DOHH2 (cell line): ENCODE results near the gene SLC12A6.

Source experiments
- H3F3A ChIP-seq: fragments of 200-600 bp; sonication (generic), shearing (Covaris generic); 2 replicates; pipeline ENCODE4 v1.6.0; 2016; ENCODE audit warnings: antibody characterized with exemption, mild to moderate bottlenecking; ENCODE audit not compliant: control insufficient read depth, insufficient read depth
- H3K27ac ChIP-seq: fragments of 200-600 bp; sonication (generic); 2 replicates; pipeline ENCODE4 v1.5.1; 2014; ENCODE audit warnings: low read depth, mild to moderate bottlenecking, low read length, moderate library complexity
- H3K27me3 ChIP-seq: fragments of 200-600 bp; sonication (generic); 2 replicates; pipeline ENCODE4 v1.6.1; 2014; ENCODE audit warnings: mild to moderate bottlenecking, low read length, mixed read lengths; ENCODE audit not compliant: control insufficient read depth
- H3K36me3 ChIP-seq: fragments of 200-600 bp; sonication (generic); 2 replicates; pipeline ENCODE4 v1.6.1; 2014; ENCODE audit warnings: mild to moderate bottlenecking, low read length, moderate library complexity, mixed read lengths; ENCODE audit not compliant: control insufficient read depth
- H3K4me1 ChIP-seq: fragments of 200-600 bp; sonication (generic); 2 replicates; pipeline ENCODE4 v1.6.1; 2014; ENCODE audit warnings: mild to moderate bottlenecking, low read length, mixed read lengths; ENCODE audit not compliant: control insufficient read depth
- H3K4me2 ChIP-seq: fragments of 200-600 bp; sonication (generic); 2 replicates; pipeline ENCODE4 v1.6.0; 2014; ENCODE audit warnings: mild to moderate bottlenecking, low read length, moderate library complexity
- H3K4me3 ChIP-seq: fragments of 200-600 bp; sonication (generic); 2 replicates; pipeline ENCODE4 v1.5.1; 2014; ENCODE audit warnings: mild to moderate bottlenecking, low read length, mixed read lengths
- H3K79me2 ChIP-seq: fragments of 200-600 bp; sonication (generic); 2 replicates; pipeline ENCODE4 v1.6.1; 2014; ENCODE audit warnings: mild to moderate bottlenecking, low read length, mixed read lengths; ENCODE audit not compliant: control insufficient read depth
- H3K9me2 ChIP-seq: fragments of 200-600 bp; sonication (generic); replicated peaks from 2 replicates; pipeline ENCODE4 v1.6.1; 2014; ENCODE audit warnings: mild to moderate bottlenecking, low read length, mixed read lengths; ENCODE audit not compliant: control insufficient read depth
- H3K9me3 ChIP-seq: fragments of 200-600 bp; sonication (generic); 2 replicates; pipeline ENCODE4 v1.6.1; 2014; ENCODE audit warnings: antibody characterized with exemption, low read length, mixed read lengths; ENCODE audit not compliant: control insufficient read depth, insufficient read depth
- H4K20me1 ChIP-seq: fragments of 200-600 bp; sonication (generic); 2 replicates; pipeline ENCODE4 v1.6.0; 2014; ENCODE audit warnings: low read depth, mild to moderate bottlenecking, antibody characterized with exemption, low read length, moderate library complexity; ENCODE audit not compliant: control insufficient read depth, insufficient read depth
- EZH2phosphoT487 ChIP-seq: fragments of 200-600 bp; sonication (generic); IDR thresholded peaks from 2 replicates; pipeline ENCODE4 v1.6.1; 2017; ENCODE audit warnings: borderline replicate concordance, mild to moderate bottlenecking, antibody characterized with exemption, low read length, moderate library complexity, mixed read lengths
- TF ChIP-seq, protein P1 (sequence below): fragments of 200-600 bp; sonication (generic); IDR thresholded peaks from one replicate; pipeline ENCODE4 v1.5.1; 2014; ENCODE audit warnings: antibody characterized with exemption, mild to moderate bottlenecking, low read depth, low read length; ENCODE audit not compliant: poor library complexity, severe bottlenecking

Gene SLC12A6

GRCh38 chr15:34332553-34333120 is 4.9 kb downstream of the SLC12A6 start:
- TF ChIP-seq, protein P1, sequence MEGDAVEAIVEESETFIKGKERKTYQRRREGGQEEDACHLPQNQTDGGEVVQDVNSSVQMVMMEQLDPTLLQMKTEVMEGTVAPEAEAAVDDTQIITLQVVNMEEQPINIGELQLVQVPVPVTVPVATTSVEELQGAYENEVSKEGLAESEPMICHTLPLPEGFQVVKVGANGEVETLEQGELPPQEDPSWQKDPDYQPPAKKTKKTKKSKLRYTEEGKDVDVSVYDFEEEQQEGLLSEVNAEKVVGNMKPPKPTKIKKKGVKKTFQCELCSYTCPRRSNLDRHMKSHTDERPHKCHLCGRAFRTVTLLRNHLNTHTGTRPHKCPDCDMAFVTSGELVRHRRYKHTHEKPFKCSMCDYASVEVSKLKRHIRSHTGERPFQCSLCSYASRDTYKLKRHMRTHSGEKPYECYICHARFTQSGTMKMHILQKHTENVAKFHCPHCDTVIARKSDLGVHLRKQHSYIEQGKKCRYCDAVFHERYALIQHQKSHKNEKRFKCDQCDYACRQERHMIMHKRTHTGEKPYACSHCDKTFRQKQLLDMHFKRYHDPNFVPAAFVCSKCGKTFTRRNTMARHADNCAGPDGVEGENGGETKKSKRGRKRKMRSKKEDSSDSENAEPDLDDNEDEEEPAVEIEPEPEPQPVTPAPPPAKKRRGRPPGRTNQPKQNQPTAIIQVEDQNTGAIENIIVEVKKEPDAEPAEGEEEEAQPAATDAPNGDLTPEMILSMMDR, result no peak
- TF ChIP-seq EZH2phosphoT487, result no peak
- Histone ChIP-seq H3K79me2 (no peaks in the 10 kb centered on the region), H4K20me1 (no peaks in the 10 kb centered on the region), H3K4me3 (no peak overlapping the region), H3K4me2 (no peak overlapping the region), H3K36me3 (no peaks in the 10 kb centered on the region), H3F3A (peaks cover 10% of the 10 kb centered on the region; the same call in 1 of the 2 replicates), H3K4me1 (peaks cover 51% of the 10 kb centered on the region), H3K9me3 (no peaks in the 10 kb centered on the region), H3K27me3 (no peaks in the 10 kb centered on the region; the same call in 1 of the 2 replicates), H3K9me2 (no peaks in the 10 kb centered on the region), H3K27ac (no peak overlapping the region)

DNA sequence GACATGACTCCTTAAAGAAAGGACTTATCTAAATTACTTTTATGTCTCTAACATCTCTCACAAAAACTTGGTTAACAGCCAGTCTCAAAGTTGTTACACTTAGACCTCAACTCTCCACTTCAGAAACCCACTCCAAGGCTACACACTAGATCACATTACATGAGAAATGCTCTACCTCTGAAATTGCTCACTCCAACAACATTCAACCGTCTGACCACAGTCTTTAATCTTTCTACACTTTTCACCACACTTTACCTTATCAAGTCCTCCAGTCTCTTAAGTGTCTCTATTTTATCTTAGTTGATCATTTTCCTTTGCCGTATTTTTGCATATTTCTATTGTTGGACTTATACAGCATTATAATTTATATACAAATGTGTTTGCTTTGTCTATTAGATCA is 5.8 kb downstream of the SLC12A6 start:
- Histone ChIP-seq H3K9me2 (no peaks in the 10 kb centered on the region), H3K27ac (no peak overlapping the region), H3F3A (peaks cover 10% of the 10 kb centered on the region; the same call in 1 of the 2 replicates), H3K27me3 (no peaks in the 10 kb centered on the region; the same call in 1 of the 2 replicates), H3K4me1 (peaks cover 55% of the 10 kb centered on the region), H4K20me1 (no peaks in the 10 kb centered on the region), H3K9me3 (no peaks in the 10 kb centered on the region), H3K79me2 (no peaks in the 10 kb centered on the region), H3K36me3 (no peaks in the 10 kb centered on the region), H3K4me3 (no peak overlapping the region), H3K4me2 (no peak overlapping the region)
- no peak for TF ChIP-seq EZH2phosphoT487
- TF ChIP-seq, protein P1, result no peak

GRCh38 chr15:34330279-34330678 is 7.3 kb downstream of the SLC12A6 start:
- H4K20me1 ChIP-seq, result no peaks in the 10 kb centered on the region
- TF ChIP-seq, protein P1, result no peak
- no peak for TF ChIP-seq EZH2phosphoT487
- H3K36me3 ChIP-seq, result no peaks in the 10 kb centered on the region
- no peak overlapping the region for H3K4me3 ChIP-seq
- H3K9me3 ChIP-seq, result no peaks in the 10 kb centered on the region
- peaks cover 46% of the 10 kb centered on the region for H3K4me1 ChIP-seq
- no peak overlapping the region for H3K27ac ChIP-seq
- H3F3A ChIP-seq, result peaks cover 5% of the 10 kb centered on the region; the same call in 1 of the 2 replicates
- no peaks in the 10 kb centered on the region for H3K9me2 ChIP-seq
- no peaks in the 10 kb centered on the region for H3K27me3 ChIP-seq
- no peaks in the 10 kb centered on the region for H3K79me2 ChIP-seq
- no peak overlapping the region for H3K4me2 ChIP-seq
